CD14-positive monocyte (primary cell): Measurements from ENCODE around the gene SOX21. TPM values are rescaled to one million over a fixed set of nuclear protein-coding genes. Genes with fewer than 3 reads are reported as not detected.

Experiments used
- DNase-seq, 3 donors: peaks; one replicate each; pipeline ENCODE4 v3.0.0-alpha.2; 2011 to 2022
- H2AFZ ChIP-seq: 2 replicates; pipeline ENCODE4 v1.6.0; 2012; ENCODE audit warnings: mild to moderate bottlenecking, low read depth, low read length, inconsistent platforms; ENCODE audit not compliant: insufficient read depth, poor library complexity, severe bottlenecking
- H3K27ac ChIP-seq, 2 donors: 1 replicate in 1 of 2; 2 replicates in 1 of 2; pipeline ENCODE4 v1.5.1; 2012 to 2013; ENCODE audit warnings: low read length in 2 of 2, control low read depth in 1 of 2, inconsistent platforms in 1 of 2, low read depth in 1 of 2, mild to moderate bottlenecking in 1 of 2
- H3K27me3 ChIP-seq, 2 donors: one replicate each; pipeline versions ENCODE4 v1.6.0 to v1.6.1; 2011 to 2013; ENCODE audit warnings: low read length in 2 of 2; ENCODE audit not compliant: control insufficient read depth in 2 of 2, insufficient read depth in 2 of 2
- H3K36me3 ChIP-seq, 2 donors: replicated peaks in 1 of 2; 1 replicate in 1 of 2; 2 replicates in 1 of 2; pipeline versions ENCODE4 v1.5.1 to v1.6.1; 2012 to 2013; ENCODE audit warnings: low read length in 2 of 2, control low read depth in 1 of 2, inconsistent platforms in 1 of 2, mild to moderate bottlenecking in 1 of 2; ENCODE audit not compliant: insufficient read depth in 2 of 2, control insufficient read depth in 1 of 2
- H3K4me1 ChIP-seq, 2 donors: 1 replicate in 1 of 2; 2 replicates in 1 of 2; pipeline versions ENCODE4 v1.5.1 to v1.6.1; 2012 to 2013; ENCODE audit warnings: low read length in 2 of 2, control low read depth in 1 of 2, inconsistent platforms in 1 of 2, mild to moderate bottlenecking in 1 of 2, moderate library complexity in 1 of 2; ENCODE audit not compliant: insufficient read depth in 2 of 2, control insufficient read depth in 1 of 2
- H3K4me2 ChIP-seq: replicated peaks from 2 replicates; pipeline ENCODE3; 2012; ENCODE audit warnings: low read length, moderate library complexity, mild to moderate bottlenecking; ENCODE audit not compliant: poor library complexity, severe bottlenecking; ENCODE audit errors: extremely low read depth
- H3K4me3 ChIP-seq, 3 experiments: fragments of 200-600 bp in 1 of 3; sonication (generic) in 1 of 3; replicated peaks in 1 of 3; 1 replicate in 2 of 3; 2 replicates in 1 of 3; pipeline ENCODE4 v1.5.1; 2011 to 2013; ENCODE audit warnings: low read length in 3 of 3, mild to moderate bottlenecking in 3 of 3, control low read depth in 2 of 3, low read depth in 2 of 3, inconsistent platforms in 1 of 3, moderate library complexity in 1 of 3
- H3K79me2 ChIP-seq: 2 replicates; pipeline ENCODE4 v1.6.0; 2012; ENCODE audit warnings: mild to moderate bottlenecking, control low read depth, inconsistent platforms, low read length, moderate library complexity; ENCODE audit not compliant: insufficient read depth
- H3K9ac ChIP-seq: 2 replicates; pipeline ENCODE4 v1.6.0; 2017; ENCODE audit warnings: low read length, mild to moderate bottlenecking; ENCODE audit not compliant: insufficient read depth, poor library complexity, severe bottlenecking
- H3K9me3 ChIP-seq, 2 donors: replicated peaks in 1 of 2; 1 replicate in 1 of 2; 2 replicates in 1 of 2; pipeline versions ENCODE4 v1.5.1 to v1.6.1; 2012 to 2013; ENCODE audit warnings: low read length in 2 of 2, control low read depth in 1 of 2; ENCODE audit not compliant: control insufficient read depth in 1 of 2, insufficient read depth in 1 of 2
- H4K20me1 ChIP-seq: 2 replicates; pipeline ENCODE4 v1.6.0; 2012; ENCODE audit warnings: mild to moderate bottlenecking, low read length, control low read depth, moderate library complexity; ENCODE audit not compliant: insufficient read depth
- H3K27ac Mint-ChIP-seq, 7 donors: one replicate each; pipeline ENCODE4 v1.8.0; 2020; ENCODE audit warnings: mild to moderate bottlenecking in 7 of 7, mixed read lengths in 7 of 7, moderate library complexity in 6 of 7, inconsistent platforms in 2 of 7
- H3K27me3 Mint-ChIP-seq, 3 donors: one replicate each; pipeline ENCODE4 v1.8.0; 2021 to 2022; ENCODE audit warnings: low read depth in 3 of 3, mild to moderate bottlenecking in 3 of 3, mixed read lengths in 3 of 3, moderate library complexity in 3 of 3, inconsistent platforms in 1 of 3
- H3K36me3 Mint-ChIP-seq, 2 donors: one replicate each; pipeline ENCODE4 v1.8.0; 2020; ENCODE audit warnings: mixed read lengths in 2 of 2, inconsistent platforms in 1 of 2, mild to moderate bottlenecking in 1 of 2
- H3K4me1 Mint-ChIP-seq: one replicate; pipeline ENCODE4 v1.8.0; 2020; ENCODE audit warnings: mild to moderate bottlenecking, mixed read lengths
- H3K4me3 Mint-ChIP-seq, 2 donors: one replicate each; pipeline ENCODE4 v1.8.0; 2020; ENCODE audit warnings: mild to moderate bottlenecking in 2 of 2, mixed read lengths in 2 of 2, moderate library complexity in 1 of 2
- H3K9me3 Mint-ChIP-seq, 7 donors: one replicate each; pipeline ENCODE4 v1.8.0; 2020 to 2022; ENCODE audit warnings: mixed read lengths in 7 of 7, mild to moderate bottlenecking in 6 of 7, moderate library complexity in 6 of 7, inconsistent platforms in 2 of 7
- CTCF ChIP-seq: fragments of 200-600 bp; IDR thresholded peaks from one replicate; pipeline ENCODE4 v1.8.0; 2022; ENCODE audit warnings: antibody characterized with exemption, mild to moderate bottlenecking
- WGBS: methylation state at CpG from one replicate; pipeline ENCODE4 v1.1.5; 2013; ENCODE audit warnings: missing lambda C conversion rate; ENCODE audit not compliant: insufficient coverage; 5-methylcytosine and 5-hydroxymethylcytosine counted together
- intact Hi-C, 2 donors: fragments of 100-400 bp; cut with micrococcal nuclease; formaldehyde crosslinking; loops; one replicate each; pipeline versions ENCODE4 v1.15.0 to v1.15.1; 2023
- polyA plus RNA-seq, 3 donors: library from polyadenylated mRNA; depleted of rRNA in 1 of 3; unstranded in 2 of 3; stranded (reverse) in 1 of 3; fragments of 300-500 nt in 2 of 3; fragments of >200 nt in 1 of 3; fragmentation: Illumina TruSeq in 2 of 3; gene quantifications; 1 replicate in 2 of 3; 2 replicates in 1 of 3; pipeline ENCODE4 v1.2.3, GENCODE V29; 2012 to 2021

Gene SOX21
- polyA plus RNA-seq, 3 donors, result not detected

DNA sequence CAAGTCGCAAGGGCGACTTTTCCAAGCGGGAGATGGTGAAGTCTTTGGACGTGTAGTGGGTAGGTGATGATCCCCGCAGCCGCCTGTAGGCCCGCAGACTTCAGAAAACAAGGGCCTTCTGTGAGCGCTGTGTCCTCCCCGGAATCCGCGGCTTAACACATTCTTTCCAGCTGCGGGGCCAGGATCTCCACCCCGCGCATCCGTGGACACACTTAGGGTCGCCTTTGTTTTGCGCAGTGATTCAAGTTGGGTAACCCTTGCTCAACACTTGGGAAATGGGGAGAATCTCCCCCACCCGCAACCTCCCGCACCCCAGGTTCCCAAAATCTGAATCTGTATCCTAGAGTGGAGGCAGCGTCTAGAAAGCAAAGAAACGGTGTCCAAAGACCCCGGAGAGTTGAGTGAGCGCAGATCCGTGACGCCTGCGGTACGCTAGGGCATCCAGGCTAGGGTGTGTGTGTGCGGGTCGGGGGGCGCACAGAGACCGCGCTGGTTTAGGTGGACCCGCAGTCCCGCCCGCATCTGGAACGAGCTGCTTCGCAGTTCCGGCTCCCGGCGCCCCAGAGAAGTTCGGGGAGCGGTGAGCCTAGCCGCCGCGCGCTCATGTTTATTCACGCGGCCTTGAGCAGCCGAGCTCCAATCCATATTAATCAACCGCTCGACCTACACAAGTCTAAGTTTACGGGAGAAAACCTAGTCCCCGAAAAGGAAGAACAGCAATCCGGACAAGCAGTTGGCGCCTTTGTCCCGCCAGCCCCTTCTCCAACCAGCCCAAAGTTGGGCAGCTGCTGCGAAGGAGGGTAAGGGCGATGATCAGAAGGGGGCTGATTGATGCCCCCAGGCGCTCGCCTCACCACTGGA is 9.9 kb downstream of the SOX21 start:
- Histone ChIP-seq H3K27me3 (peaks cover 78 to 92% of the 10 kb centered on the region in 2 donors), H3K4me1 (peaks cover 4% of the 10 kb centered on the region in 2 donors), H3K79me2 (no peaks in the 10 kb centered on the region), H2AFZ (no peak overlapping the region), H3K9ac (no peak overlapping the region), H3K27ac (no peak overlapping the region), H3K4me2 (no peak overlapping the region), H3K9me3 (peaks cover 2 to 32% of the 10 kb centered on the region in 2 donors), H3K4me3 (no peak overlapping the region), H4K20me1 (no peaks in the 10 kb centered on the region), H3K36me3 (no peaks in the 10 kb centered on the region)
- Mint-ChIP-seq H3K4me3 (peak overlapping the region in 1 of 2 donors; percentile 78), H3K36me3 (peaks cover 0 to 4% of the 10 kb centered on the region in 2 donors), H3K27ac (no peak overlapping the region), H3K9me3 (peaks cover 0 to 23% (median 5%) of the 10 kb centered on the region in 7 donors), H3K4me1 (peaks cover 7% of the 10 kb centered on the region), H3K27me3 (peaks cover 87 to 95% (median 90%) of the 10 kb centered on the region in 3 donors)
- TF ChIP-seq CTCF, result no peak
- 7% methylated on average over 46 of the region's 60 CpGs for WGBS
- DNase-seq, result no peak
- intact Hi-C loops, result no loop called here

DNA sequence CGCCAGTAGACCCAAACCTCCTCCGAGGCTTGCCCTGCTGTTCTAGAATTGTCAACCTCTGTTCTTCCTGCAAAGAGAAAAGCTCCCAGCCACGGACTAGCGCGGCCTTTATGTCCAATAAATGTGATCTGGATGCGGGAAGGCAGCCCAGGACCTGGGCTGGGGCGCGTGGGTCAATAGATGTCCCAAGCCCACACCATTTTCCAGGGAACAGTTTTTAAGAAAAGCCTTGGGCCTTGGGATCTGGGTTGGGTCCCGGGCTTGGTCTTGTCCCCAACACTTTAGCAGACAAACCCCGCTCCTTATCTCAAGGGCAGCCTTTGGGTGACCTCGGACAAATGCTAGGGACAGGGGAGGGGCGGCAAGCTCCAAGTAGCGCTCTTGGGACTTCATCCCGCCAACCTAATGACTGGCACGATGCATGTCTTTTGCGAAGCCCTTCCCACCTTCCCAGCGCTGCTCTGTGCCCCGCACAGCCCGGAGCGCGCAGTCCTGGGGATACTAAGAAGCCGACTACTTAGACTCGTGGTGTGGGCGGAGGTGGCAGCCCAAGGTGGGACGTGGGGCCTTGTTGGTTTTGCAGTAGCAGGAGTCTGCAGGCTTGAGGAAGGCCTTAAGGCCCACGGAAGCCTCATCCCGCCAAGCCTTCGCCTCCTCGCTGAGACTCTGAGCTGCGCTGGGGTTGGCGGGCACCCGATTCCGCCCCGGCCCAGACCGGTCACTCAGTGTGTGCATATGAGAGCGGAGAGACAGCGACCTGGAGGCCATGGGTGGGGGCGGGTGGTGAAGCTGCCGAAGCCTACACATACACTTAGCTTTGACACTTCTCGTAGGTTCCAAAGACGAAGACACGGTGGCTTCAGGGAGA is 10.8 kb downstream of the SOX21 start:
- peak overlapping the region in 1 of 2 donors; percentile 78 for H3K4me3 Mint-ChIP-seq
- H3K27me3 ChIP-seq, result peaks cover 75 to 86% of the 10 kb centered on the region in 2 donors
- H3K27ac Mint-ChIP-seq, result no peak overlapping the region
- H3K9ac ChIP-seq, result no peak overlapping the region
- peaks cover 81 to 93% (median 82%) of the 10 kb centered on the region in 3 donors for H3K27me3 Mint-ChIP-seq
- no peak overlapping the region for H2AFZ ChIP-seq
- H3K79me2 ChIP-seq, result no peaks in the 10 kb centered on the region
- H3K9me3 ChIP-seq, result peaks cover 2 to 23% of the 10 kb centered on the region in 2 donors
- H3K36me3 Mint-ChIP-seq, result peaks cover 0 to 4% of the 10 kb centered on the region in 2 donors
- no peak for DNase-seq
- no peaks in the 10 kb centered on the region for H4K20me1 ChIP-seq
- H3K4me1 Mint-ChIP-seq, result peaks cover 2% of the 10 kb centered on the region
- H3K36me3 ChIP-seq, result no peaks in the 10 kb centered on the region
- H3K9me3 Mint-ChIP-seq, result peaks cover 0 to 23% (median 5%) of the 10 kb centered on the region in 7 donors
- H3K4me1 ChIP-seq, result no peaks in the 10 kb centered on the region
- no peak for TF ChIP-seq CTCF
- no peak overlapping the region for H3K27ac ChIP-seq
- 38% methylated on average over 34 of the region's 42 CpGs for WGBS
- intact Hi-C loops, result no loop called here
- H3K4me3 ChIP-seq, result no peak overlapping the region
- no peak overlapping the region for H3K4me2 ChIP-seq
